ENCODE measurements around the gene RNU6-9.

The RNU6-9 gene

GRCh38 chr19:868458-869244, 24.6 kb upstream of the RNU6-9 start:
- ChIA-PET CTCF (interaction anchor here (1.1 kb wide), 1 partner anchor 10 kb away, joined by 4 read pairs; no protein-coding TSS in a partner anchor), POLR2A (interaction anchor here (0.5 kb wide), 1 partner anchor 47 kb away, joined by 4 read pairs; no protein-coding TSS in a partner anchor)
- TF ChIP-seq CTCF (IDR thresholded peaks at IDR 0.05; ENCODE audit: control extremely low read depth, extremely low read depth, low read depth, missing control alignments), result no peak
- no peak for DNase-seq (ENCODE audit: extremely low spot score)

- ChIA-PET CTCF (interaction anchor here (1.1 kb wide), 1 partner anchor 9 kb away, joined by 4 read pairs; no protein-coding TSS in a partner anchor), POLR2A (interaction anchor here (0.5 kb wide), 1 partner anchor 46 kb away, joined by 4 read pairs; no protein-coding TSS in a partner anchor)
- no peak for DNase-seq (ENCODE audit: extremely low spot score)
- TF ChIP-seq CTCF (IDR thresholded peaks at IDR 0.05; ENCODE audit: control extremely low read depth, extremely low read depth, low read depth, missing control alignments), result no peak
Observed at GRCh38 chr19:869245-870177, 23.8 kb upstream of the RNU6-9 start.

- CTCF ChIA-PET, result no interaction called here
- POLR2A ChIA-PET, result no interaction called here
- no peak for TF ChIP-seq CTCF (IDR thresholded peaks at IDR 0.05; ENCODE audit: control extremely low read depth, extremely low read depth, low read depth, missing control alignments)
- DNase-seq (ENCODE audit: extremely low spot score), result no peak
Observed at GRCh38 chr19:870314-870713, 23.0 kb upstream of the RNU6-9 start.

GRCh38 chr19:870963-871401, 22.3 kb upstream of the RNU6-9 start:
- ChIA-PET POLR2A (no interaction called here), CTCF (interaction anchor here (1.0 kb wide), 1 partner anchor 133 kb away, joined by 3 read pairs; no protein-coding TSS in a partner anchor)
- DNase-seq (ENCODE audit: extremely low spot score), result no peak
- TF ChIP-seq CTCF (IDR thresholded peaks at IDR 0.05; ENCODE audit: control extremely low read depth, extremely low read depth, low read depth, missing control alignments), result no peak

- DNase-seq (ENCODE audit: extremely low spot score), result no peak
- POLR2A ChIA-PET, result interaction anchor here (1.4 kb wide), 1 partner anchor 8 kb away, joined by 5 read pairs; no protein-coding TSS in a partner anchor
- TF ChIP-seq CTCF (IDR thresholded peaks at IDR 0.05; ENCODE audit: control extremely low read depth, extremely low read depth, low read depth, missing control alignments), result no peak
- CTCF ChIA-PET, result interaction anchor here (1.0 to 4.3 kb wide), 2 partner anchors 7 to 132 kb away, joined by 3 to 23 read pairs; no protein-coding TSS in a partner anchor
Observed at GRCh38 chr19:871446-872265, 21.6 kb upstream of the RNU6-9 start.

All from GM10248 (cell line).